Measurements from ENCODE around the gene STAU1. TPM values are rescaled to one million over a fixed set of nuclear protein-coding genes. Genes with fewer than 3 reads are reported as not detected.

The STAU1 gene
- total and polyA plus RNA-seq, 2 of the 13 experiments (the other 11 are each of a cell fraction or from before 2014, with no cell fraction given): 119 to 133 TPM

- peak; percentile 10; the same call in 1 of the 2 replicates for TF ChIP-seq FOXP4 (CRISPR knock-in tag; IDR thresholded peaks at IDR 0.05)
- peak; percentile 61 for TF ChIP-seq RXRB (CRISPR knock-in tag; IDR thresholded peaks at IDR 0.05; ENCODE audit: borderline replicate concordance)
- TF ChIP-seq SMYD3 (CRISPR knock-in tag; IDR thresholded peaks at IDR 0.05): no peak
- no peak for TF ChIP-seq ZNF558 (CRISPR knock-in tag; IDR thresholded peaks at IDR 0.05; ENCODE audit: borderline replicate concordance)
- TF ChIP-seq, protein P1, sequence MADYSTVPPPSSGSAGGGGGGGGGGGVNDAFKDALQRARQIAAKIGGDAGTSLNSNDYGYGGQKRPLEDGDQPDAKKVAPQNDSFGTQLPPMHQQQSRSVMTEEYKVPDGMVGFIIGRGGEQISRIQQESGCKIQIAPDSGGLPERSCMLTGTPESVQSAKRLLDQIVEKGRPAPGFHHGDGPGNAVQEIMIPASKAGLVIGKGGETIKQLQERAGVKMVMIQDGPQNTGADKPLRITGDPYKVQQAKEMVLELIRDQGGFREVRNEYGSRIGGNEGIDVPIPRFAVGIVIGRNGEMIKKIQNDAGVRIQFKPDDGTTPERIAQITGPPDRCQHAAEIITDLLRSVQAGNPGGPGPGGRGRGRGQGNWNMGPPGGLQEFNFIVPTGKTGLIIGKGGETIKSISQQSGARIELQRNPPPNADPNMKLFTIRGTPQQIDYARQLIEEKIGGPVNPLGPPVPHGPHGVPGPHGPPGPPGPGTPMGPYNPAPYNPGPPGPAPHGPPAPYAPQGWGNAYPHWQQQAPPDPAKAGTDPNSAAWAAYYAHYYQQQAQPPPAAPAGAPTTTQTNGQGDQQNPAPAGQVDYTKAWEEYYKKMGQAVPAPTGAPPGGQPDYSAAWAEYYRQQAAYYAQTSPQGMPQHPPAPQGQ (CRISPR knock-in tag; IDR thresholded peaks at IDR 0.05; ENCODE audit: borderline replicate concordance): no peak
- TF ChIP-seq MIXL1 (CRISPR knock-in tag; IDR thresholded peaks at IDR 0.05): peak; percentile 56; the same call in 1 of the 2 replicates
- TF ChIP-seq ZBTB42 (CRISPR knock-in tag; IDR thresholded peaks at IDR 0.05): no peak
- no peak for TF ChIP-seq HNF4G (IDR thresholded peaks at IDR 0.05; ENCODE audit: borderline replicate concordance, low read depth, low read length)
- no peak for TF ChIP-seq HNF4G (CRISPR knock-in tag; IDR thresholded peaks at IDR 0.05; ENCODE audit: borderline replicate concordance, low read depth)
- TF ChIP-seq ZNF598 (CRISPR knock-in tag; IDR thresholded peaks at IDR 0.05; ENCODE audit: borderline replicate concordance): no peak
- no peak for TF ChIP-seq MBD4 (IDR thresholded peaks at IDR 0.05; ENCODE audit: borderline replicate concordance, low read length)
- no peak for TF ChIP-seq PAF1 (CRISPR knock-in tag; IDR thresholded peaks at IDR 0.05)
- TF ChIP-seq ARNT2 (CRISPR knock-in tag; IDR thresholded peaks at IDR 0.05; ENCODE audit: low read depth): no peak
- no peak for TF ChIP-seq ZNF501 (CRISPR knock-in tag; IDR thresholded peaks at IDR 0.05)
- no peak for TF ChIP-seq SALL1 (CRISPR knock-in tag; IDR thresholded peaks at IDR 0.05)
- TF ChIP-seq, protein P2, sequence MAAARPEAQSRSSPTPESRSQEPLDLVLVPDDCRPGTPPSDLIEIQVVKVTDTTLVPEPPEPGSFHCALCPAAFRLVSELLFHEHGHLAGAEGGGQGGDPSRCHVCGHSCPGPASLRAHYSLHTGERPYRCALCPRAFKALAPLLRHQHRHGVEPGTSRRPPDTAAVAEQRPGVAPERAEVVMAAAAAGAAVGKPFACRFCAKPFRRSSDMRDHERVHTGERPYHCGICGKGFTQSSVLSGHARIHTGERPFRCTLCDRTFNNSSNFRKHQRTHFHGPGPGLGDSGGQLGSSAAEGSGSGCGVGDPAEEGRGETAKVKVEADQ (CRISPR knock-in tag; IDR thresholded peaks at IDR 0.05; ENCODE audit: borderline replicate concordance): 0 out of 2 replicates have a peak, but pooled peaks have one; percentile 72
- TF ChIP-seq DPF2 (CRISPR knock-in tag; IDR thresholded peaks at IDR 0.05; ENCODE audit: borderline replicate concordance, low read depth): 0 out of 2 replicates have a peak, but pooled peaks have one; percentile 43
- no peak for TF ChIP-seq MLLT10 (CRISPR knock-in tag; IDR thresholded peaks at IDR 0.05)
- no peak for TF ChIP-seq ZNF225 (CRISPR knock-in tag; IDR thresholded peaks at IDR 0.05)
- no peak for TF ChIP-seq ZNF569 (CRISPR knock-in tag; IDR thresholded peaks at IDR 0.05; ENCODE audit: borderline replicate concordance)
- TF ChIP-seq, protein P3, sequence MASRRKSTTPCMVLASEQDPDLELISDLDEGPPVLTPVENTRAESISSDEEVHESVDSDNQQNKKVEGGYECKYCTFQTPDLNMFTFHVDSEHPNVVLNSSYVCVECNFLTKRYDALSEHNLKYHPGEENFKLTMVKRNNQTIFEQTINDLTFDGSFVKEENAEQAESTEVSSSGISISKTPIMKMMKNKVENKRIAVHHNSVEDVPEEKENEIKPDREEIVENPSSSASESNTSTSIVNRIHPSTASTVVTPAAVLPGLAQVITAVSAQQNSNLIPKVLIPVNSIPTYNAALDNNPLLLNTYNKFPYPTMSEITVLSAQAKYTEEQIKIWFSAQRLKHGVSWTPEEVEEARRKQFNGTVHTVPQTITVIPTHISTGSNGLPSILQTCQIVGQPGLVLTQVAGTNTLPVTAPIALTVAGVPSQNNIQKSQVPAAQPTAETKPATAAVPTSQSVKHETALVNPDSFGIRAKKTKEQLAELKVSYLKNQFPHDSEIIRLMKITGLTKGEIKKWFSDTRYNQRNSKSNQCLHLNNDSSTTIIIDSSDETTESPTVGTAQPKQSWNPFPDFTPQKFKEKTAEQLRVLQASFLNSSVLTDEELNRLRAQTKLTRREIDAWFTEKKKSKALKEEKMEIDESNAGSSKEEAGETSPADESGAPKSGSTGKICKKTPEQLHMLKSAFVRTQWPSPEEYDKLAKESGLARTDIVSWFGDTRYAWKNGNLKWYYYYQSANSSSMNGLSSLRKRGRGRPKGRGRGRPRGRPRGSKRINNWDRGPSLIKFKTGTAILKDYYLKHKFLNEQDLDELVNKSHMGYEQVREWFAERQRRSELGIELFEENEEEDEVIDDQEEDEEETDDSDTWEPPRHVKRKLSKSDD (CRISPR knock-in tag; IDR thresholded peaks at IDR 0.05; ENCODE audit: low read depth): no peak
- TF ChIP-seq KMT2A (CRISPR knock-in tag; IDR thresholded peaks at IDR 0.05): peak; percentile 50; the same call in 1 of the 2 replicates
Observed at GRCh38 chr20:49161428-49162152, 26.5 kb downstream of the STAU1 start (continued).
